GM19238 (cell line): ENCODE results near the gene PTPRN2.
"Not testable (repeated sequence)": the region's sequence is repeated elsewhere in the genome, so short reads cannot be mapped to it uniquely, and the experiment has no call there.

Experiments
- DNase-seq: peaks from one replicate; pipeline ENCODE4 v3.0.0; 2011; ENCODE audit warnings: low spot score; ENCODE audit not compliant: insufficient read length

PTPRN2 gene

DNA sequence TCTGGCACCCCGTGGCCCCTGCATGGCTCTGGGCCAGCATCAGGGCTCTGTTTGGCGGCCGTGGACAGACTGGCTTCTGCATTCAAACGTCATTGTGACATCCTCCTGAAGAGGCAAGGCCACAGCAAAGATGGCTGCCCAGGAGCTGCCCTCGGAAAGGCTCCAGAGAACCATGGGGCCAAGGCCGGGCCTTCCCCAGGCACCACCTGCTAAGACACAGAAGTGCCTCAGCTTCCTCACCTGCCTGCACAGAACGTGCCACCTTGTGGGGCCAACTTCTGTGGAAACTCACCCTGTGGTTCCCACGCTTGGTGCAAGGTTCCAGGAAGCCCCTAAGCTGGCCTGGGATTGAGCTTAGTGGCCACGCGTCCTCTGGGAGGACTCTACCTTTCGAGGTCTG lies 396.9 kb downstream of the PTPRN2 start:
- no peak for DNase-seq

- DNase-seq = no peak
These were observed 398.9 kb downstream of the PTPRN2 start for GRCh38 chr7:158188676-158189075.

DNA sequence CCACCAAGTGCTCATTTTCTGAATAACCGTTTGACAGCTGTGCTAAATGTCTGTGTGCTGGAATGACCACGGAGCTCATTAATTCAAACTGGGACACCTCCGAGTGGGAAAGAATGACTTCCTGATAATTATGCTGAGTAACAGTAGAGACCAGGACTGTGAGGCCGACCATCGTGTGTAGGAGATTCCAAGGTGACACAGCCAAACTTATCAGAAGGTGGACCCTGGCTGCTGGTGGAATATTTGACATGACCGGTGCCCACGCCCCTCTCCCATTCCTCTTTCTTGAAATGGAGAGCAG lies 400.0 kb downstream of the PTPRN2 start:
- no peak for DNase-seq

DNA sequence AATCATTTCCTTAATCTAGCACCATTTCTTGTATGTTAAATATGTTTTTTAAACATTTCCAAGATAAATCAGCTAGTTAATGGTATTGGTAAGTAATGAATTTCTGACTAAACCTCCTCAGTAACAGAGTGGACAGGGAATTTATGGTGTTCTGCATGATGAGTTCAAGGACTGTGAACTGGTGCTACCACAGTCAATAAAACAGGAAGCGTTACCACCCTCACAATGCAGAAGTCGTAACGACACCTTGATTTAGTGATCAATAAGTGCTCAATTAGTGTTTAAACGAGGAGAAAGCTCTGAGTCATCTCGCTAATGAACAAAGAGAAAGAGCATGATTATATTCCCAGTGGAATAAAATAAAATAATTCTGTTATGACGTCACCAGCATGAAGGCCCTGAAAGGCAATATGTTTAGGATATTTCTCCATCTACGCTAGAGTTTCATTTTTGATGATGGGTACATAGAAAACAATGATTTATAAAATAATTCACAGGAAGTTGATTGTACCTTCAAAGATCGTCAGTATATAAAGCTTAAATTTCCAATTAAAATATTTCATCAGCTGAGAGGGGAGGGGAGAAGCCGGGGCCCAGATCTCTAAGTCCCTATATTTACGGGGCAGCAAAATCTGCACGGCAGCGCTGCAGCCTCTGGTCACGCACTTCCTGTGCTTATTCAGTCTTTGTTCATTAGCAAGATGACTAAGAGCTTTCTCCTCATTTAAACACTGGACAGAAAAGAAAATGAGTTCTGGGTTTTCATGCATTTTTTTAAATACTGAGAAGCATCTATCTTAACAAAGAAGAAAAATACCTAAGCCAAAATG lies 400.5 kb downstream of the PTPRN2 start:
- no peak for DNase-seq

DNA sequence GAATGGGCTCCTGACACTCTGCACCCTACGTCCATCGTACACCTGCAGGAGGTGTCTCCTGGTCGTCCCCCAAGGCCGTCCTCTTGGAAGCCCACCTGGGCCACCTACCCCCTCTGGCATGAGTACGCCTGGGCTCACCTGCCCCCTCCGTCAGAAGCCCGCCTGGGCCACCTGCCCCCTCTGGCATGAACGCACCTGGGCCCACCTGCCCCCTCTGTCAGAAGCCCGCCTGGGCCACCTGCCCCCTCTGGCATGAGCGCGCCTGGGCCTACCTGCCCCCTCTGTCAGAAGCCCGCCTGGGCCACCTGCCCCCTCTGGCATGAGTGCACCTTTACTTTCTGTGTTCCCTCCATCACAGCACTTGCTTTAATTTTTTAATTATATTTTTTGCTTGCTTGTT lies 401.2 kb downstream of the PTPRN2 start:
- DNase-seq = no peak

DNA sequence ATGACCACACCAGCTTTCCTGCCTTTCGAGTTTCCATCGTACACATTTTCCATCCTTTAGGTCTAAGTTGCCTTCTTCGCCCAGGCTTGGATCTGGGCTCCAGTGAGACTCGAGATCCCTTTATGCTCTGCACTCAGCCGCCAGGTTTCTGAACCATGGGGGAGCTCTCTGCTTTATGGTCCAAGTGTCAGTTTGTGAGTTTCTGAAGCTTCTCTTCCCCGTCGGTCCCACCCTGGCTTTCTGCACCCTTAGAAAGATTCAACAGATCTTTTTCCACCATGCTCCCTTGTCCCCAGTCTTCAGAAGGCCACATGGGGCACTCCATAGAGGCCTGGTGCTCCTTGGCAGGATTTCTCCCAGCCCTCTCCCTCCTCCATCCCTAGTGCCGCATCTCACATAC lies 402.0 kb downstream of the PTPRN2 start:
- no peak for DNase-seq

- DNase-seq = no peak
These were observed 404.2 kb downstream of the PTPRN2 start for GRCh38 chr7:158183431-158183830.

DNA sequence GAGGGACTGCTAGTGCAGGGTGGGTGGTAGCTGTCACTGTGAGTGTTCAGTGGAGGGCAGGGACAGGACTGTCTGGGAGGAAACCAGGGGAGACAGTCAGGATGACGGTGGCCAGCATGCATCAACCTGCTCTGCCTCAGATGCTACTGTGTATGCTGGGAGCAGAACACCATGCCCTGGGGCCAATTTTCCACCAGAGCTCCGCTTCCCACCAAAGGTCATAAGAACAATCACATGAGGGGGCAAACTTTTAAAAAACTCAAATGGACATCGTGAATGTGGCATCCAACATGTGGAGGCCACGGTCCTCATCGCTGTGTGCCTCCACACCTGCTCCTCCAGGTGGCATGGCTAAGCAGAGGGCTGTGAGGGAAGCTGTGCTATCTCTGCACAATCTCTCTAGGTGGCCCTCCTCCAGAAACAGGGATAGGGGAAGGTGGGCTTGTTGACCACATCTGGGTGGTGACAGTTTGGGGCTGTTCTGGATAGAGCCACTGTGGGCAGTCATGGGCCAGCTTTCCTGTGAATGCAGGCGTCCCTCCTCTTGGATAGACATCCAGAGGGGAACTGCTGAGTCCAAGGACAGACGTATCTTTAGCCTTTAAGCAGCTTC lies 411.0 kb downstream of the PTPRN2 start:
- DNase-seq = no peak

- DNase-seq = no peak
These were observed 411.8 kb downstream of the PTPRN2 start for GRCh38 chr7:158175779-158176178.

DNA sequence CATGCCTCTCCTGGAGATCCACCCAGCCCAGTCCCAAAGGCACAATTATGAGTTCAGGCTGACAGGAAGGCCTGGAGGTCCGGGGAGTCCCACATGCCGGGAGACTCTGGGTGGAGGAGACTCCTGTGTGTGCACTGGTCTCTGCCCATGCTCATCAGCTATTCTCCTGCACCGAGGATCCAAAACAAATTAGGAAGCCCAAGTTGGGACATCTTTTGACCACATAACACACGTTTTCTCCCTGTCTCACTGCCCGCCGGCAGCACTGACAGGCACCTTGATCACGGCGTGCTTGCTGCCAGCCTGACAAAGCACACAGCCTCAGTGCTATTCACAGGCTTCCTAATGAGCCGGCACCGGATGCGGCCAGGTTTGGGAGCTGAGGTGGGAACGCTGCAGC lies 412.7 kb downstream of the PTPRN2 start:
- no peak for DNase-seq

GRCh38 chr7:158167373-158167772 lies 420.2 kb downstream of the PTPRN2 start:
- no peak for DNase-seq

DNA sequence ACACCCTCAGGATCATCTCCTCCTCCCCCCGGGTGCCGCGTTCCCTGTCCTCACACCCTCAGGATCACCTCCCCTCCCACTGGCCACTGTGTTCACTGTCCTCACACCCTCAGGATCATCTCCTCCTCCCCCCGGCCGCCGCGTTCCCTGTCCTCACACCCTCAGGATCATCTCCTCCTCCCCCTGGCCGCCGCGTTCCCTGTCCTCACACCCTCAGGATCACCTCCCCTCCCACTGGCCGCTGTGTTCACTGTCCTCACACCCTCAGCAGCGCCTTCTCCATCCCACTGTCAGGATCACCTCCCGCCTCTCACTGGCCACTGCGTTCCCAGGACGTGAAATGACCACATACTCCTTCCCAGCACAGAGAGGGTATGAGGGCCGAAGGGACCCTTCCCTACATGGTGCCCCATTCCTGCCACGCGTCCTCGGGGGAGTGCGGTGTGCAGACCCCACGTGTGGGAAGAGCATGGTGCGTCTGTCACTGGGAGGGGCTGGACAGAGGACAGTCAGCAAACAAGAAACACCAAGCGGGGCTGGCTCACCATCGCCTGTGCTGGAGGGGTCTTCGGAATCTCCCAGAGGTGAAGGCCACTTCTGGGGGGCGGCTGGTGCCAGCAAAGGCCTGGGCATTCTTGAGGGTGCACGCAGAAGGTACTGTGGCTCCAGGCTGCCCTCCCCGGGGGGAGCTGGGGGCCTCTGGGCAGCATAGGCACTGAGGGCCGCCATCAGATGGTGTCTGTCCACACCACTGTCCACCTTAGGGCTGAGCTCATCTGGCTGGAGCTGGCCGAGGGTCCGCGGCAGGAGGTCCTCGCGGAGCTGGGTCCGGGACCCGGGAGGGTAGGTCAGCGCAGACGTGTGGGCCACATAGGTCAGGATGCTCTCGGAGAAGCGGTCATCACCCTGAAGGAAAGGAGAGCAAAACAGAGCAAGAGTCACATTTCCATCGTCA lies 421.0 kb downstream of the PTPRN2 start:
- no peak for DNase-seq

DNA sequence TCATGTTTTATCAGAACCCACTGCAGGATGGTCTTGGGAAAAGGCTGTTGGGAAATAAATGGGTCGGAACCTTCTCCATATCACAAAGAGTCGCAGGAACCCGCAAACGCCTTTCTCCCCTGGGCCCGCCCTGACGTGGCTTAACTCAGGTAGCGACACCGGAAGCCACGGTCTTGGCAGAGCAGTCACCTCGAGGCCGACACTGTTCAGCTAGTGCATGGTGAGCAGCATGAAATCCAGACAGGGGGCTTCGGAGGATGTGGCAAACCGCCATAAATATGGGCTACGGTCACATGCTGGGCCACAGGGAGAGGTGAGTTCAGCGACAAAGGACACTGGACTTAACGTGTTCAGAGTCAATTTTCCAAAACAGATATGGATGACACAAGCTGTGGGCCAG lies 421.9 kb downstream of the PTPRN2 start:
- DNase-seq = no peak

DNA sequence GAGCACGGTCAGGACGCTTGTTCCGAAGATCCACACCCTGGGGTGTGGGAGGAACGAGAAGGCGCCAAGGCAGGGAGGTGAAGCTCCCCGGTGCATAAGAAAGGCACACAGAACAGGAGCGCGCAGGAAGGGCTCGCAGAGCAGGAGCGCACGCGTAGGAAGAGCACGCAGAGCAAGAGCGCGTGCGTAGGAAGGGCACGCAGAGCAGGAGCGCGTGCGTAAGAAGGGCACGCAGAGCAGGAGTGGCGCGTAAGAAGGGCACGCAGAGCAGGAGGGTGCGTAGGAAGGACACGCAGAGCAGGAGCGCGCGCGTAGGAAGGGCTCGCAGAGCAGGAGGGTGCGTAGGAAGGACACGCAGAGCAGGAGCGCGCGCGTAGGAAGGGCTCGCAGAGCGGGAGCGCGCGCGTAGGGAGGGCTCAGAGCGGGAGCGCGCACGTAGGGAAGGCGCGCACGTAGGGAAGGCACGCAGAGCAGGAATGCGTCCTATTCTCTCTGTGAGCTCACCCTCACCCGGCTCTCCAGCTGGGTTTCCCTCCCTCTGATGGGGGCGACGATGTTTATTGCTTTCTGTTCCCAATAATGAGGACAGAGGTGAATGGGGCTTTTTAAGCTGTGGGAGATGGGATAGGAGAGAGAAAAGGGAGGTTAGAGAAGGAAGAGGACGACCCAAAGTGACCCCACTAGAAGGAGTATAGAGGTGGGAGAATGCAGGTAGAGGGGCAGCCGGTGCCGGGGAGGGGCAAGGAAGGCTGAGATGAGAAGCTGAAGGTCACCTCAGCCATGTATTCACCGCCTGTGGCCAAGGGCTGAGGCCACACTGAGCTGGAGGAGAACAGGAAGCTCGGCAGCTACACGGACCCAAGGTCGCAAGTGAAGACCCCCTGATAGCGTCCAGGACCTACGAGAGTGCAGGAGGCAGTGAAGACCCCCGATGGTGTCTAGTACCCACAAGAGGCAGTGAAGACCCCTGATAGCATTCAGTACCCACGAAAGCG lies 423.2 kb downstream of the PTPRN2 start:
- no peak for DNase-seq

GRCh38 chr7:158161194-158161593 lies 426.4 kb downstream of the PTPRN2 start:
- DNase-seq = no peak

- DNase-seq = no peak
These were observed 427.4 kb downstream of the PTPRN2 start for GRCh38 chr7:158160199-158160598.

DNA sequence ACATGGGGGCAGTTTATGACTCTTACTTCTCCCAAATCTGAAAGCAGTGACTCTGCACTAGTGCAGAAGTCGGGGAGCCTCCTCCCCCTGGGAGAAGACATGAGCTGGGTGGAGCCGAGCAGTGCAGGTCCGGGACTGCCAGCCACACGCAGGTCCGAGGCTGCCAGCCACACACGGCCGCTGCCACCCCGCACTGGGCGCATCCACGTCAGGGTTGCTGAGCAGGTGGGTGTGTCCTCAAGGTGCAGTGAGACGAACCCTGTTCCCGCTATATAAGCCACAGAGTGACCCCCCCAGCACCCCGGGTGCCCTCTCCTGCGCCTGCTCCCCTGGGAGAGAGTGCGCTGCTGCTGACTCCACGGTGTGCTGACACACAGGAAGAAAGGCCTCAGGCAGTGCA lies 430.2 kb downstream of the PTPRN2 start:
- no peak for DNase-seq

- not testable (repeated sequence) for DNase-seq
These were observed 436.4 kb downstream of the PTPRN2 start for GRCh38 chr7:158151273-158151672.

DNA sequence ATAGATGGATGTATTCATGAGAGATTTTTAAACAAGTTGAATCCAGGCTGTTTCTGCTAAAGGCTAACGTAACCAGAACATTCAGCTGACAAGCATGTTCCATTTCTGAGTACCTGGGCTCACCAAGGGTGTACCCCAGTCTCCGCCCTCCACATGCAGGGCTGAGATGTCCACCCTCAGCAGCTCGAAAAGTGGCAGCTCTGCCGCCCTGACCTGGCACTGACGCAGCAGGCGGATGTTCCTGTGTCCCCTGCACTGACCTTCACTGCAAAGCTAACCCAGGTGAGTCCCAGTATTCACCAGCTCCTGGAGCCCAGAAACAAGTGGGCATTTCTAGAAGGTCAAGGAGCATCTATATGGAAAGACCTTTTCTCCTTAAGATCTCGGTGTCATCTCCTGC lies 437.4 kb downstream of the PTPRN2 start:
- no peak for DNase-seq

DNA sequence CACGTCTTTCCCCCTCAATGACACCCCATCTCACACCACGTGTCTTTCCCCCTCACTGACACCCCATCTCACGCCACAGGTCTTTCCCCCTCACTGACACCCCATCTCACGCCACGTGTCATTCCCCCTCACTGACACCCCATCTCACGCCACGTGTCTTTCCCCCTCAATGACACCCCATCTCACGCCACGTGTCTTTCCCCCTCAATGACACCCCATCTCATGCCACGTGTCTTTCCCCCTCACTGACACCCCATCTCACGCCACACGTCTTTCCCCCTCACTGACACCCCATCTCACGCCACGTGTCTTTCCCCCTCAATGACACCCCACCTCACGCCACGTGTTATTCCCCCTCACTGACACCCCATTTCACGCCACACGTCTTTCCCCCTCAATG lies 440.2 kb downstream of the PTPRN2 start:
- not testable (repeated sequence) for DNase-seq

DNA sequence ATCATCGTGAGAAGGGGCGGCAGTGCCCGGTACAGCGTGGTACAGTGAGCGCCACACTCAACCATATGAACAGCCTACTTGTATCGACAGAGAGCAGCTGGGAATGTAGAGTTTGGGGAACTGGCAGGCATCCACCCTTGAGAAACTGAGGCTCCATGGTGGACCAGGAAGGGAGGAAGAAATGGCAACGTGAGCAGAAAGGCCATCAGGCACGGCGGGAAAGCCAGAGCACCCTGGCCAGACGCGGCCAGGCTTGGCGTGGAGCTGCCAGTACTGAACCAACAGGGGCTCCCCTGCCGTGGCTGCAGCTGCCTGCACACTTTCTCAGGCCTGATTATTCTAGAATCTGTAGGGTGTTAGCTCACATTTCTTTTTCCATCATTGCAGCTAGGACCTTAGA lies 442.3 kb downstream of the PTPRN2 start:
- no peak for DNase-seq
